ENCODE results near the gene ZNF766. TPM values are rescaled to one million over a fixed set of nuclear protein-coding genes. Genes with fewer than 3 reads are reported as not detected.
"Not testable (repeated sequence)": the region's sequence is repeated elsewhere in the genome, so short reads cannot be mapped to it uniquely, and the experiment has no call there.

The ZNF766 gene
- total RNA-seq, 1 experiment from 2014 or later: 19.6 TPM

DNA sequence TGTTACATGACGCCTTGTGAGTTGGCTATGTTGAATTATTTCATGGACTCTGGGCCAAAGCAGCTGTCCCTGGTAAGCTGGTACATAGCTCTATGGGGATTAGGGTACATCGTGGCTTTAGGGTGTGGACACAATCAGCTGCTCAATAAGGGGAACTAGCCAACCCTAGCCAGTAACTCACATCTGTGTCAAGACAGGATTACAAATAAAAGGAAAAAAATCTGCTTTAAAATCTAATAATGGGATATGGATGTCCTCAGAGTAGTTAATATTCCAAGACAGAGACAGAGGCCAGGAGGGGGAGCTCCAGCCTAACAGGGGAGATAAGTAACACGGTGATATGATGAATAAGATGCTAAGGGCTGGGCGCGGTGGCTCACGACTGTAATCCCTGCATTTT lies 21.1 kb upstream of the ZNF766 start:
- peak; percentile 69 for DNase-seq (ENCODE audit: low spot score)
- Histone ChIP-seq H3K27ac (ENCODE audit: low read depth, low read length, poor library complexity, severe bottlenecking) (no peak overlapping the region), H3K36me3 (ENCODE audit: insufficient read depth, low read length, poor library complexity, severe bottlenecking) (no peaks in the 10 kb centered on the region), H3K9me3 (ENCODE audit: low read depth, low read length, poor library complexity, severe bottlenecking) (no peaks in the 10 kb centered on the region), H3K27me3 (replicated peaks; ENCODE audit: insufficient read depth, low read depth, low read length, poor library complexity) (no peaks in the 10 kb centered on the region), H3K4me3 (ENCODE audit: low read depth, low read length, poor library complexity, severe bottlenecking) (no peak overlapping the region), H3K4me1 (ENCODE audit: insufficient read depth, low read length, poor library complexity, severe bottlenecking) (no peaks in the 10 kb centered on the region)
- intact Hi-C loops (cut with micrococcal nuclease; ENCODE audit: unreplicated experiment): loop anchor here (1.0 kb wide), 1 partner anchor 500 kb away; no protein-coding TSS in a partner anchor
- no TSS peak for BruUV-seq (replicated peaks)
- TF ChIP-seq EZH2 (IDR thresholded peaks at IDR 0.05; ENCODE audit: borderline replicate concordance, low read depth, low read length, poor library complexity, severe bottlenecking) (no peak), CTCF (conservative IDR thresholded peaks at IDR 0.05; ENCODE audit: low read depth, low read length) (peak; percentile 62)
- CTCF ChIA-PET: no interaction called here
- POLR2A ChIA-PET (ENCODE audit: low non-redundant PET): no interaction called here

GRCh38 chr19:52258426-52258825 lies 11.0 kb upstream of the ZNF766 start:
- POLR2A ChIA-PET (ENCODE audit: low non-redundant PET): no interaction called here
- Histone ChIP-seq H3K9me3 (ENCODE audit: low read depth, low read length, poor library complexity, severe bottlenecking) (no peaks in the 10 kb centered on the region), H3K4me3 (ENCODE audit: low read depth, low read length, poor library complexity, severe bottlenecking) (no peak overlapping the region), H3K27me3 (replicated peaks; ENCODE audit: insufficient read depth, low read depth, low read length, poor library complexity) (no peaks in the 10 kb centered on the region), H3K36me3 (ENCODE audit: insufficient read depth, low read length, poor library complexity, severe bottlenecking) (no peaks in the 10 kb centered on the region), H3K4me1 (ENCODE audit: insufficient read depth, low read length, poor library complexity, severe bottlenecking) (no peaks in the 10 kb centered on the region), H3K27ac (ENCODE audit: low read depth, low read length, poor library complexity, severe bottlenecking) (no peak overlapping the region)
- TF ChIP-seq CTCF (conservative IDR thresholded peaks at IDR 0.05; ENCODE audit: low read depth, low read length) (no peak), EZH2 (IDR thresholded peaks at IDR 0.05; ENCODE audit: borderline replicate concordance, low read depth, low read length, poor library complexity, severe bottlenecking) (no peak)
- CTCF ChIA-PET: no interaction called here
- intact Hi-C loops (cut with micrococcal nuclease; ENCODE audit: unreplicated experiment): no loop called here
- no peak for DNase-seq (ENCODE audit: low spot score)
- no TSS peak for BruUV-seq (replicated peaks)

- not testable (repeated sequence) for H3K9me3 ChIP-seq (ENCODE audit: low read depth, low read length, poor library complexity, severe bottlenecking)
These were observed 3.8 kb upstream of the ZNF766 start for GRCh38 chr19:52265556-52265955.

GRCh38 chr19:52270266-52270885 lies 989 bp downstream of the ZNF766 start:
- intact Hi-C loops (cut with micrococcal nuclease; ENCODE audit: unreplicated experiment): no loop called here
- TF ChIP-seq CTCF (conservative IDR thresholded peaks at IDR 0.05; ENCODE audit: low read depth, low read length) (no peak), EZH2 (IDR thresholded peaks at IDR 0.05; ENCODE audit: borderline replicate concordance, low read depth, low read length, poor library complexity, severe bottlenecking) (no peak)
- Histone ChIP-seq H3K4me1 (ENCODE audit: insufficient read depth, low read length, poor library complexity, severe bottlenecking) (peaks cover 3% of the 10 kb centered on the region), H3K27me3 (replicated peaks; ENCODE audit: insufficient read depth, low read depth, low read length, poor library complexity) (no peaks in the 10 kb centered on the region), H3K36me3 (ENCODE audit: insufficient read depth, low read length, poor library complexity, severe bottlenecking) (peaks cover 32% of the 10 kb centered on the region), H3K9me3 (ENCODE audit: low read depth, low read length, poor library complexity, severe bottlenecking) (peaks cover 20% of the 10 kb centered on the region), H3K27ac (ENCODE audit: low read depth, low read length, poor library complexity, severe bottlenecking) (peak overlapping the region; percentile 98), H3K4me3 (ENCODE audit: low read depth, low read length, poor library complexity, severe bottlenecking) (peak overlapping the region; percentile 95)
- ChIA-PET CTCF (no interaction called here), POLR2A (ENCODE audit: low non-redundant PET) (no interaction called here)
- DNase-seq (ENCODE audit: low spot score): peak; percentile 33
- BruUV-seq (replicated peaks): no TSS peak

More at GRCh38 chr19:52265556-52265955, 3.8 kb upstream of the ZNF766 start:
- H3K27ac ChIP-seq (ENCODE audit: low read depth, low read length, poor library complexity, severe bottlenecking); intact Hi-C loops (cut with micrococcal nuclease; ENCODE audit: unreplicated experiment); H3K4me1 ChIP-seq (ENCODE audit: insufficient read depth, low read length, poor library complexity, severe bottlenecking); H3K4me3 ChIP-seq (ENCODE audit: low read depth, low read length, poor library complexity, severe bottlenecking); BruUV-seq (replicated peaks); H3K27me3 ChIP-seq (replicated peaks; ENCODE audit: insufficient read depth, low read depth, low read length, poor library complexity); POLR2A ChIA-PET (ENCODE audit: low non-redundant PET); H3K36me3 ChIP-seq (ENCODE audit: insufficient read depth, low read length, poor library complexity, severe bottlenecking); CTCF ChIA-PET; DNase-seq (ENCODE audit: low spot score): not testable (repeated sequence)
